ENCODE data around the gene CAMSAP3.

DNA sequence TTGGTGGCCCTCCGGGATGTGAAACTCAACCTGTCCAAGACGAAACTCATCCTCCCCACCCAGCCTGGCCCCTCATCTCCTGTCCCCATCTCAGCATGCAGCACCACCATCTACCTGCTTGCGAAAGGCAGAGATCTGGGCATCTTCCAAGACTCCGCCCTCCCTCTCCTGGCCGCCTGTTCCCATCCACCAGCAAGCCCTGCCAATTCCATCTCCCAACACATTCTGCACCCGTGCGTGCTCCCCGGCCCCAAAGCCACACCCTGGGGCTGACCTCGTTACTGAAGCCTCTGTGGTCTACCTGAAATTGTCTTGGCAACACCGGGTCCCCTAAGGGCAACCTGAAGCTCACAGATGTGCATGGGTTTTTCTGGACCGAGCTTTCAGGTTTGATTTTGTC is 13.2 kb upstream of the CAMSAP3 start:
- no peak for TF ChIP-seq POLR2A (IDR thresholded peaks at IDR 0.05)
- TF ChIP-seq, protein P1, sequence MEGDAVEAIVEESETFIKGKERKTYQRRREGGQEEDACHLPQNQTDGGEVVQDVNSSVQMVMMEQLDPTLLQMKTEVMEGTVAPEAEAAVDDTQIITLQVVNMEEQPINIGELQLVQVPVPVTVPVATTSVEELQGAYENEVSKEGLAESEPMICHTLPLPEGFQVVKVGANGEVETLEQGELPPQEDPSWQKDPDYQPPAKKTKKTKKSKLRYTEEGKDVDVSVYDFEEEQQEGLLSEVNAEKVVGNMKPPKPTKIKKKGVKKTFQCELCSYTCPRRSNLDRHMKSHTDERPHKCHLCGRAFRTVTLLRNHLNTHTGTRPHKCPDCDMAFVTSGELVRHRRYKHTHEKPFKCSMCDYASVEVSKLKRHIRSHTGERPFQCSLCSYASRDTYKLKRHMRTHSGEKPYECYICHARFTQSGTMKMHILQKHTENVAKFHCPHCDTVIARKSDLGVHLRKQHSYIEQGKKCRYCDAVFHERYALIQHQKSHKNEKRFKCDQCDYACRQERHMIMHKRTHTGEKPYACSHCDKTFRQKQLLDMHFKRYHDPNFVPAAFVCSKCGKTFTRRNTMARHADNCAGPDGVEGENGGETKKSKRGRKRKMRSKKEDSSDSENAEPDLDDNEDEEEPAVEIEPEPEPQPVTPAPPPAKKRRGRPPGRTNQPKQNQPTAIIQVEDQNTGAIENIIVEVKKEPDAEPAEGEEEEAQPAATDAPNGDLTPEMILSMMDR (IDR thresholded peaks at IDR 0.05), result no peak
